ENCODE results near the gene PNPLA1.
A peak's percentile ranks its signal among the peaks of the same experiment; 100 is the strongest.

The PNPLA1 gene, protein sequence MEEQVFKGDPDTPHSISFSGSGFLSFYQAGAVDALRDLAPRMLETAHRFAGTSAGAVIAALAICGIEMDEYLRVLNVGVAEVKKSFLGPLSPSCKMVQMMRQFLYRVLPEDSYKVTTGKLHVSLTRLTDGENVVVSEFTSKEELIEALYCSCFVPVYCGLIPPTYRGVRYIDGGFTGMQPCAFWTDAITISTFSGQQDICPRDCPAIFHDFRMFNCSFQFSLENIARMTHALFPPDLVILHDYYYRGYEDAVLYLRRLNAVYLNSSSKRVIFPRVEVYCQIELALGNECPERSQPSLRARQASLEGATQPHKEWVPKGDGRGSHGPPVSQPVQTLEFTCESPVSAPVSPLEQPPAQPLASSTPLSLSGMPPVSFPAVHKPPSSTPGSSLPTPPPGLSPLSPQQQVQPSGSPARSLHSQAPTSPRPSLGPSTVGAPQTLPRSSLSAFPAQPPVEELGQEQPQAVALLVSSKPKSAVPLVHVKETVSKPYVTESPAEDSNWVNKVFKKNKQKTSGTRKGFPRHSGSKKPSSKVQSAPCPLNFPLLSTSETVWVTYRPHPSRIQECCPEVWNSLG

DNA sequence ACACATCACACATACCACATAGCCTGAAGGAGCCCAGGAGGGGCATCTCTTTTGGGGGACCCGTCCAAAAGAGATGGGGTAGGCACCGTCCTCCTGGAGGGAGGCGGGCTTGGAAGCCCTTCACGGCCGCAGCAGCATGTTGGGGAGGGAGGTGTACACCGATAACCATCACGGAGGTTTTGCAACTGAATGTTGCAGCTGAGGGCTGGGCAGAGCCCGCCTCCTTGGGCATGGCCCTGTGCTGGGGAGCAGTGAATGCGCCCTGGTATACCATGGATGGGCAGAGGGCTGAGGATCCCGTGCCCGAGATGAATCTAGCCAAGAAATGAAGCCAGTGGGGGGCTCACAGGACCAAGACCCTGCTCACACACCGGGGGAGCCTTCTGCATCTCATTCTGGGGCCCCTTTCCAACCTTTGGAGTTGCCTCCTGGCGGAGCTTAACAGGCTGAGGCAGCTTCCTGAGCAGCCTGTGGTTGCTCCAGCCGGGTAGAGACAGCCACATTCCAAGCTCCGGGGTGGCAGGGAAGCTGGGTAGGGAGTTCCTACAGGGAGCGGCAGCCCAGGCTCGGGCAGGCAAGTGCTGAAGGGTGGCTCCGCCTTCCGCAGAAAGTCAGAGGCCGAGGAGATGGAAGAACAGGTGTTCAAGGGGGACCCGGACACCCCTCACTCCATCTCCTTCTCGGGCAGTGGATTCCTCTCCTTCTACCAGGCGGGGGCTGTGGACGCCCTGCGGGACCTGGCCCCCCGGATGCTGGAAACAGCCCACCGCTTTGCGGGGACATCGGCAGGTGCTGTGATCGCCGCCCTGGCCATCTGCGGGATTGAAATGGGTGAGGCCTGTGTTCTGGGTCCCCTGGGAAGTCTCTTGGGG is at the start of gene PNPLA1:
PNPLA1 (plus strand) TSS at position 227 of the 872 bp plus-strand sequence; CDS start at position 627, 400 bp downstream.
- DNase-seq = no peak

- no peak for DNase-seq
These were observed 49.6 kb upstream of the PNPLA1 start for GRCh38 chr6:36220226-36220625.

DNA sequence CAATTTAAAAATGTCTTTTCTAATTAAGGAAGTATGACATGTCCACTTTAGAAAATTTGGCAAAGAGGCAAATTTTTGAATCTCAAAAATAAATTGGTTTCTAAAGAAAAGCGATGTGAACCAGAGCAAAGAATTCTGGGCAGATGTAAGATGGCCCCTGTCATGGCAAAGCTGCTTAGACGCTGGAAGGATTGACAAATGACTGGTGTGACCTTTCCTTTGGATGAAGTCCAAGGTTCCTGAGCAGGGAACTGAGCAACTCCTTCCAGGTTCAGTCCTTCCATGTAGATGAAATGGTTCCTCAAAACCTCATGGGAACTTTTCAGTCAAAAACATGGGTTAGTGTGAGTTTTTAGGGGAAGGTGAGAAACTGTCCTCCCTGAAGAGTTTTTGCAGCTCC is 48.2 kb upstream of the PNPLA1 start:
- DNase-seq = no peak

DNA sequence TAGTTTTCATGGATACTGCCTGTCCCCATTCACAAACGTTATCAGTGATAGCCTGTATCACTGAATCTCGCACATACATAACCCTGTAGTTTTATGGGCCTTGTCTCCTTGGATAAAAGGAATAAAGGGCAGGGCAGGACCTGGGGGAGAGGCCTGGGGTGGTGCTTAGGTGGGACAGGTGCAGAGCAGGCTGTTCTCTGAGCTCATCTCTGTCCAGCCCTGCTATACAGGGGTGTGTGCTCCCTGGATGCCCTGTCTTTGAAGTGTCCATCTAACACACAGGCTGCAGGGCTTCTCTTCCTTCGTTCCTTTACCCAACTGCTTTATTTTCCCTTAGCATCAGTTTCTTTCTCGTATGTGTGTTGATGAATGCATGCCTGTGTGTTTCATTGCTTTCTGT is 46.9 kb upstream of the PNPLA1 start:
- no peak for DNase-seq

- no peak for DNase-seq
These were observed 46.2 kb upstream of the PNPLA1 start for GRCh38 chr6:36223706-36224105.

DNA sequence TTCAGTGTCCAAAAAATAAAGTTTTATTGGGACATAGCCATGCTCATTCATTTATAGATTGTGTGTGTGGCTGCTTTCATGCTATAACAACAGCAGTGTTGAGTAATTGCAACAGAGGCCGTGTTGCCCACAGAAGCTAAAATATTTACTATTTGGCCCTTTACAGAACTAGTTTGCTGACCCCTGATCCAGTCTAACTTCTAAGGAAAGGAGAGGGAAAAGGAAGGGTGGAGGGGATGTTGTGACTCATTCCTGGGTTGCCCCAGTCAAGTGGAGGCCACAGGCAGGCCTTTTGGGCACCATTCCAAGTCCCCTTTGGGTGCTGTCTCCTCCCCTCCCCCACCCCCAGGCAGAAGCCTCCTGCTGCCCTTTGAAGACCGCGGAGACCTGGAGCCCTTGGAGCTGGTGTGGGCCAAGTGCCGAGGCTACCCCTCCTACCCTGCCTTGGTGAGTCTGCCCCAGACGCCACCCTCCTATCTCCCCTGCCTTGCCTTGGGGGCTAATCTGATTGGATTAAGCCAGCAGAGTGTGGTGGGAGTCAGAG is 44.9 kb upstream of the PNPLA1 start:
- DNase-seq = no peak

- DNase-seq = no peak
These were observed 43.3 kb upstream of the PNPLA1 start for GRCh38 chr6:36226438-36227047.

- DNase-seq = peak in 1 of 58 donors; percentile 1
These were observed 42.3 kb upstream of the PNPLA1 start for GRCh38 chr6:36227379-36228228.

DNA sequence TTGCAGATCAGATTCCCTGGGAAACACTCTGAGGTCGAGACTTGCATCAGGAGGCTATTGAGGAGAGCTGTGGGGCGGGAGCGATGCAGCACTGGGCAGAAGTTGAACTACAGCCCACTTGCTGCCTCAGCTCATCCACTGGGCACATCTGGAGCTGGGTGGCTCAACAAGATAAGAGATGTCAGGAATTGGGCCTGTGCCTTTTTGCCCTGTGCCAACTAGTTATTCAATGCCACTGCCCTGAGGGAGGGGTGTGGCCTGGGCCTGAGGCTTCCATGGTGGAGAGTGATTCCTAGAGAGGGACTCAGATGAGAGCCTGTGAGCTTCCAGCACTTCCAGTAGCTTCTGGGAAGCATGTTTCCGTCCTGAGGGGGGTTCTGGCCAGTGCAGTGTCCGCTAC is 40.6 kb upstream of the PNPLA1 start:
- no peak for DNase-seq

DNA sequence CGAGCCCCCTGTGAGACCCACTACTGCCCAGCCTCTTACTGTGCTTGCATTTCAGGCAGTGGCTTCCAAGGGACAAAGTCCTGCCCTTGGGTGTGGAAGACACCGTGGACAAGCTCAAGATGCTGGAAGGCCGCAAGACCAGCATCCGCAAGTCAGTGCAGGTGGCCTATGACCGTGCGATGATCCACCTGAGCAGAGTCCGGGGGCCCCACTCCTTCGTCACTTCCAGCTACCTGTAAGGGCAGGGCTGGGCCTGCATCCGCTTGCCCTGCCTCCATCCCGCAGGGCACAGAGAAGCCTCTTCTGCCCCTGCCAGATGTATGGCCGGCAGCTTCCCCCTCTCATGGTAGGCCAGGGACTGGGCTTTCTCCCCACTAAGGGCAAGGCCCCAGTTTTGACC is 39.5 kb upstream of the PNPLA1 start:
- DNase-seq = no peak

- DNase-seq = no peak
These were observed 37.7 kb upstream of the PNPLA1 start for GRCh38 chr6:36232172-36232571.

GRCh38 chr6:36235309-36235708 is 34.6 kb upstream of the PNPLA1 start:
- DNase-seq = no peak

DNA sequence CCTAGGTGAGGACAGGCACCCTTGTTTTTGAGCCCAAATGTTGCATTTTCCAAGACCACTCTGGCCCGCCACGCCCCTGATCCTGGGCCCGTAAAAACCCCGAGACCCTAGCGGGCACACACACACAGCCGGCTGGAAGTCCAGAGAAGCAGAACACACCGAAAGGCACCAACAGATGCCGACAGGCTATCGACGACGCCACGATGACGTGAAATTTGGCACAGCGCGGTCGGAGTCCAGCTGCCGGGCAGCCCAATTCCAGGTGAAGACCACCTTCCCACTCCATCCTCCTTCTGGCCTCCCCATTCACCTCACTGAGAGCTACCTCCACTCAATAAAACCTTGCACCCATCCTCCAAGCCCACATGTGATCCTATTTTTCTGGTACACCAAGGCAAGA is 34.0 kb upstream of the PNPLA1 start:
- DNase-seq = no peak

DNA sequence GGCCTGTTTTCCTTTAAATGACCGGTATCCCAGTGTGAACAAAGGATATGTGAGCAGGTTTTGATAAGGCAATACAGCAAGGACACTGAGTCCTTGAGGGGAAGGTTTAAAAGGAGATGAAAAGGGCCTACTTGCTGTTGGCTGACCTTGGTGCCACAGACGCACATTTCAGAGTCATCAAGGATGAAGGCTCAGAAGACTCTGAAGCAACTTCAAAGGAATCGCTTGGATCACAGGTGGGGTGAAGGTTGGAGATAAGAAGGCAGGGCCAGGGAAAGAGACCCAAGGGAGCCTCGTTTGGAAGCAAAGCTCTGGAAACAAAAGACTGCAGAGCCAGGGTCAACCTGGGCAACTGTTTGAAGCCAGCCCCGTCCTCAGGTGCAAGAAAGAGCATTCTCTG is 30.1 kb upstream of the PNPLA1 start:
- no peak for DNase-seq

- DNase-seq = peak in 31 of 58 donors; percentile 3 to 74 (median 27)
These were observed 28.1 kb upstream of the PNPLA1 start for GRCh38 chr6:36241728-36242127.

DNA sequence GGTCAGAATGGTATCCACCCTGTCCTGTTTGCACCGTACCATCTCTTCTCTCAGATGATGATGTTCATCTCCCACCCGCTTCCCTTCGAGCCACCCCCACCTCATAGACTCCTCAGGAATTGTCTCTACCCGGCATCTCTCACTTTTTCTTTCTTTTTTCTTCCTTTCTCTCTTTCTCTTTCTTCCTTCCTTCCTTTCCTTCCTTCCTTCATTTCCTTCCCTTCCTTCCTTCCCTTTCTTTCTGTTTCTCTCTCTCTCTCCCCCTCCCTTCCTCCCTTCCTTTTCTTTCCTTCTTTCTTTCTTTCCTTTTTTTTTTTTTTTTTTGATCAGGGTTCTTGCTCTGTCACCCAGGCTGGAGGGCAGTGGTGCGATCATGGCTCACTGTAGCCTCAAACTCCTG is 27.7 kb upstream of the PNPLA1 start:
- DNase-seq = no peak

GRCh38 chr6:36242626-36243025 is 27.2 kb upstream of the PNPLA1 start:
- DNase-seq = no peak

DNA sequence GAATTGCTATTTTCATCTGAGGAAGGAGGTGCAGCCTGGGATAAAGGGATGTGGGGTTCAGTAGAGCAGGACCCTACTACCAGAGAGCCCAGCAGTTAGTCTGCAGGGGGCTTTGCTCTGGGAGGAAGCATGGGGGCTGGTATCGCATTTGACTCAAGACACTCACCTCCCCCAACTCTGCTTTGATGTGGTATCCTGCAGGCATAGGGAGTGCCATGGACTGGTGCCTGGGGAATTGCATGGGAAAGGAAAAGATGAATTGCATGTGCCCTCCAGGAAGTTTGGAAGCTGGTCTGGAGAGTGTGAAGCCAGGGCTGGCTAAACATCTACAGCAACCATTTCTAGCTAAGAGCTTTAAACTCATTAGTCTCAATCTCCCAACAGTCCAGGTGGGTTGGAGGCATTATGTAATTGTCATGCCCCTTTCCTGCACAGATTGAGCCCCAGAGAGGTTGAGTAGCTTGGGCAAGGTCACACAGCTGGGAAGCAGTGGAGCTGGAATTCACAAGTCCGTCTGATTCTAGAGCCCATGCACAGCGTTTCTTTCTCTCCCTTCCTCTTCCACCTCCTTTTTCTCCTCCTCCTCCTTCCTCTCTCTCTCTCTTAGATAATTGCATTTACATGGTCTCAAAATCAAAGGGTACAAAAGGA is 26.2 kb upstream of the PNPLA1 start:
- DNase-seq = no peak

DNA sequence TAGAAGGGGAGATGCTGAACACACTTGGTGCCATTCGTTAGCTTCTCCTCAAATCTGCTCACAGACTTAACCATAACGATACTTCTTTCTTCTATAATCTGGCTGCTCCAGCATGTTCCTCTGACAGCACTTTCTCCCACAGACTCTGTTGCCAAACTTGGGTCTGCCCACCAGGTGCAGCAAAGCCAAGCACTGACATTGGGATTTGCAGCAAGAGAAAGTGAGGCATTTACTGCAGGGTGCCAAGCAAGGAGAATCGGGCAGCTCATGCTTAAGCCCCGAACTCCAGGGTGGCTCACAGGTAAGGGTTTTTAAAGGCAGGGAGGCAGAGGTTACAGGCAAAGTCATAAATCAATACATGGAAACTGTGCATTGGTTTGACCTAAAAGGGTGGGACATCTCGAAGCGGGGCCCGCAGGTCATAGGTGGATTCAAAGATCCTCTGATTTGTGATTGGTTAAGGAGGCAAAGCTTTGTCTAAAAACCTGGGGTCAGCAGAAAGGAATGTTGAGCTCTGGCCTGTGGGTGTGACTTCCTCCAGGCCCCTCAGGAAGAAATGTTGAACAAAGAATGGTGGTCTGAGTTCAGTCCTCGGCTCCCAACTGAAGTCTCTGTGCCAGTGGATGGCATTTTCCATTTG is 25.1 kb upstream of the PNPLA1 start:
- peak in 2 of 58 donors; percentile 9 to 16 for DNase-seq

Data from anterior cingulate cortex (tissue), 58 donors.